Transverse colon (tissue), 4 donors: ENCODE results near the gene F9. TPM values are rescaled to one million over a fixed set of nuclear protein-coding genes. Genes with fewer than 3 reads are reported as not detected.

Experiments used
- DNase-seq: peaks from one replicate; pipeline ENCODE4 v3.0.0-alpha.2; 2019
- H3K27ac ChIP-seq, 4 donors: fragments of 200-600 bp; sonication (generic); 2 replicates each; pipeline ENCODE4 v1.5.1; 2016 to 2018; ENCODE audit warnings: inconsistent platforms in 4 of 4
- H3K27me3 ChIP-seq: fragments of 200-600 bp; sonication (generic); 2 replicates; pipeline ENCODE4 v1.5.1; 2017; ENCODE audit warnings: inconsistent platforms
- H3K36me3 ChIP-seq, 4 donors: fragments of 200-600 bp; sonication (generic); 2 replicates each; pipeline ENCODE4 v1.5.1; 2017 to 2019; ENCODE audit warnings: inconsistent platforms in 4 of 4
- H3K4me1 ChIP-seq, 4 donors: fragments of 200-600 bp; sonication (generic); 2 replicates each; pipeline ENCODE4 v1.5.1; 2017 to 2020; ENCODE audit warnings: inconsistent platforms in 4 of 4
- H3K4me3 ChIP-seq, 4 donors: fragments of 200-600 bp; sonication (generic); 1 replicate in 1 of 4; 2 replicates in 3 of 4; pipeline versions ENCODE4 v1.5.1 to v1.6.1; 2017 to 2019; ENCODE audit warnings: inconsistent platforms in 4 of 4
- H3K9me3 ChIP-seq, 2 donors: fragments of 200-600 bp; sonication (generic); 2 replicates each; pipeline ENCODE4 v1.5.1; 2017 to 2019; ENCODE audit warnings: inconsistent platforms in 2 of 2
- EP300 ChIP-seq: sonication (generic); formaldehyde crosslinking; IDR thresholded peaks from one replicate; pipeline ENCODE4 v1.6.1; 2017; ENCODE audit warnings: antibody characterized with exemption, low read depth
- POLR2A ChIP-seq: fragments of 450-650 bp; IDR thresholded peaks from one replicate; pipeline ENCODE4 v1.6.1; 2016; ENCODE audit warnings: antibody characterized with exemption, mild to moderate bottlenecking, moderate library complexity
- POLR2AphosphoS5 ChIP-seq, 3 donors: sonication (generic); formaldehyde crosslinking; IDR thresholded peaks; one replicate each; pipeline ENCODE4 v1.6.1; 2016; ENCODE audit warnings: antibody characterized with exemption in 3 of 3
- WGBS, 2 donors: methylation state at CpG; one replicate each; pipeline ENCODE4 v1.1.5; 2018; ENCODE audit warnings: low coverage in 1 of 2; 5-methylcytosine and 5-hydroxymethylcytosine counted together
- in situ Hi-C, 4 donors: fragments of 200-750 bp; cut with MboI; loops; one replicate each; pipeline versions ENCODE4 v1.15.0 to v1.15.1; 2017; ENCODE audit warnings: low sequenced_read_pairs in 3 of 4, low pct_ligation_motif_present in 1 of 4, low pct_unique_long_range_greater_than_20kb in 1 of 4
- intact Hi-C: fragments of 100-400 bp; cut with DNase I; formaldehyde crosslinking; loops from one replicate; pipeline ENCODE4 v1.15.1; 2023; ENCODE audit warnings: low total_unique reads
- total RNA-seq, 4 donors: library from RNA; depleted of rRNA; stranded (reverse); fragments of >200 nt; gene quantifications; one replicate each; pipeline ENCODE4 v1.1.0, GENCODE V29; 2016
- TF ChIP-seq, protein P1 (sequence below), 5 experiments: fragments of 200-600 bp in 3 of 5; fragments of 450-650 bp in 2 of 5; sonication (generic) in 3 of 5; IDR thresholded peaks; 1 replicate in 2 of 5; 2 replicates in 3 of 5; pipeline ENCODE4 v1.5.1; 2016 to 2017; ENCODE audit warnings: antibody characterized with exemption in 5 of 5, inconsistent platforms in 3 of 5, mild to moderate bottlenecking in 2 of 5, moderate library complexity in 1 of 5

F9 gene
- not detected for total RNA-seq

DNA sequence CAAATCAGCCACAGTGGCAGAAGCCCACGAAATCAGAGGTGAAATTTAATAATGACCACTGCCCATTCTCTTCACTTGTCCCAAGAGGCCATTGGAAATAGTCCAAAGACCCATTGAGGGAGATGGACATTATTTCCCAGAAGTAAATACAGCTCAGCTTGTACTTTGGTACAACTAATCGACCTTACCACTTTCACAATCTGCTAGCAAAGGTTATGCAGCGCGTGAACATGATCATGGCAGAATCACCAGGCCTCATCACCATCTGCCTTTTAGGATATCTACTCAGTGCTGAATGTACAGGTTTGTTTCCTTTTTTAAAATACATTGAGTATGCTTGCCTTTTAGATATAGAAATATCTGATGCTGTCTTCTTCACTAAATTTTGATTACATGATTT is at the start of gene F9:
Gene F9, plus strand, starts transcription at position 190 of the 400 bp plus-strand sequence. Its CDS starts 26 bp downstream, at position 216.
- intact Hi-C loops: no loop called here
- 50 to 70% methylated on average over 2 to 4 of the region's 4 CpGs for WGBS, 2 donors
- H3K27ac ChIP-seq: no peak within 1 kb of the TSS
- H3K4me3 ChIP-seq: no peak within 1 kb of the TSS
- no peaks in the 10 kb centered on the region for H3K27me3 ChIP-seq
- no peak for DNase-seq
- no peaks in the 10 kb centered on the region for H3K36me3 ChIP-seq
- TF ChIP-seq POLR2AphosphoS5 (IDR thresholded peaks at IDR 0.05) (no peak), EP300 (no peak), POLR2A (no peak)
- TF ChIP-seq, protein P1, sequence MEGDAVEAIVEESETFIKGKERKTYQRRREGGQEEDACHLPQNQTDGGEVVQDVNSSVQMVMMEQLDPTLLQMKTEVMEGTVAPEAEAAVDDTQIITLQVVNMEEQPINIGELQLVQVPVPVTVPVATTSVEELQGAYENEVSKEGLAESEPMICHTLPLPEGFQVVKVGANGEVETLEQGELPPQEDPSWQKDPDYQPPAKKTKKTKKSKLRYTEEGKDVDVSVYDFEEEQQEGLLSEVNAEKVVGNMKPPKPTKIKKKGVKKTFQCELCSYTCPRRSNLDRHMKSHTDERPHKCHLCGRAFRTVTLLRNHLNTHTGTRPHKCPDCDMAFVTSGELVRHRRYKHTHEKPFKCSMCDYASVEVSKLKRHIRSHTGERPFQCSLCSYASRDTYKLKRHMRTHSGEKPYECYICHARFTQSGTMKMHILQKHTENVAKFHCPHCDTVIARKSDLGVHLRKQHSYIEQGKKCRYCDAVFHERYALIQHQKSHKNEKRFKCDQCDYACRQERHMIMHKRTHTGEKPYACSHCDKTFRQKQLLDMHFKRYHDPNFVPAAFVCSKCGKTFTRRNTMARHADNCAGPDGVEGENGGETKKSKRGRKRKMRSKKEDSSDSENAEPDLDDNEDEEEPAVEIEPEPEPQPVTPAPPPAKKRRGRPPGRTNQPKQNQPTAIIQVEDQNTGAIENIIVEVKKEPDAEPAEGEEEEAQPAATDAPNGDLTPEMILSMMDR (IDR thresholded peaks at IDR 0.05): no peak
- H3K4me1 ChIP-seq: no peaks in the 10 kb centered on the region
- H3K9me3 ChIP-seq: no peaks in the 10 kb centered on the region
- in situ Hi-C loops: no loop called here

DNA sequence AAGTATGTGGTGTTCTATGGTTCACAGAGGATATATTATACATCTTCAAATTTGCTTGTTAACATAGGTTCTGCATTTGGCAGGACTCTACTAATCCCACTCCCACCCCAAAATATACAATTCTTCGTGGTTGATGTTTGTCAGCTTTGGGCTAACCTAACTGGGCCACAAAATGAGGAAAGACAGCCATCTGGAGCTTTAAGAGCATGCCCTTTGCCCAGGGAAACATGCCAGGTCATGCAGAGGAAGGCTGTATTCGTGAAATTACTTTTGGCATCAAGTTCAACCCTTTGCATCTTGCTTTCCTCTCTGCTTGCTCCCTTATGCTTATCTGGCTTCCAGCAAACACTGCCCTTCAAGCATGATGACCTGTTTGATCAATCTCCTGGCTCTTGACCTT is 46.8 kb upstream of the F9 start:
- WGBS, 2 donors: 13% methylated on average over 2 of the region's 2 CpGs; no CpG with 5 or more reads in 1 of the 2 donors
- DNase-seq: no peak
- in situ Hi-C loops (no loop called here), intact Hi-C loops (no loop called here)
- TF ChIP-seq, protein P1 (IDR thresholded peaks at IDR 0.05): no peak
- TF ChIP-seq EP300 (no peak), POLR2AphosphoS5 (IDR thresholded peaks at IDR 0.05) (no peak), POLR2A (no peak)
- Histone ChIP-seq H3K27ac (no peak overlapping the region), H3K36me3 (no peaks in the 10 kb centered on the region), H3K4me3 (no peak overlapping the region), H3K4me1 (no peaks in the 10 kb centered on the region), H3K27me3 (no peaks in the 10 kb centered on the region), H3K9me3 (no peaks in the 10 kb centered on the region)

DNA sequence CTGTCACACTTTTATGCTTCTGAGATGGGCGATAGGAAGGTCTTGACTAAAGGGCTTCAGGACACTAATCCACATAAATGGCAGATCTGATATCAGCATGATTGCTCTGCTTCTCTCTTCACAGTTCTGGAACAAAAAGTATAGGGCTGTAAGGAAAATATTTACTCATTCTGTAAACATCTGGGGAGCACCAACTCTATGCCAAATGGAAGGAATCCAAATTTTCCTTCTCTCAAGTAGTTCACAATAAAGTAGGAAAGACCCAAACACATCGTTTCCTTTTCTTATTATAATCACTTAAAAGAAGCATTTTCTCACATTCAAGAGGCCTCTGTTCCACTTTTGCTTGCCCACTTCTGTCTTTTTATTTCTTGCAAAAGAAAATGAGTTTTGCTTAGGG is 45.9 kb upstream of the F9 start:
- TF ChIP-seq POLR2A (no peak), POLR2AphosphoS5 (IDR thresholded peaks at IDR 0.05) (no peak), EP300 (no peak)
- TF ChIP-seq, protein P1 (IDR thresholded peaks at IDR 0.05): no peak
- no peak overlapping the region for H3K4me3 ChIP-seq
- DNase-seq: no peak
- H3K9me3 ChIP-seq: no peaks in the 10 kb centered on the region
- in situ Hi-C loops (no loop called here), intact Hi-C loops (no loop called here)
- 45% methylated on average over 2 of the region's 2 CpGs; no CpG with 5 or more reads in 1 of the 2 donors for WGBS, 2 donors
- H3K27ac ChIP-seq: no peak overlapping the region
- no peaks in the 10 kb centered on the region for H3K36me3 ChIP-seq
- H3K4me1 ChIP-seq: no peaks in the 10 kb centered on the region
- no peaks in the 10 kb centered on the region for H3K27me3 ChIP-seq

DNA sequence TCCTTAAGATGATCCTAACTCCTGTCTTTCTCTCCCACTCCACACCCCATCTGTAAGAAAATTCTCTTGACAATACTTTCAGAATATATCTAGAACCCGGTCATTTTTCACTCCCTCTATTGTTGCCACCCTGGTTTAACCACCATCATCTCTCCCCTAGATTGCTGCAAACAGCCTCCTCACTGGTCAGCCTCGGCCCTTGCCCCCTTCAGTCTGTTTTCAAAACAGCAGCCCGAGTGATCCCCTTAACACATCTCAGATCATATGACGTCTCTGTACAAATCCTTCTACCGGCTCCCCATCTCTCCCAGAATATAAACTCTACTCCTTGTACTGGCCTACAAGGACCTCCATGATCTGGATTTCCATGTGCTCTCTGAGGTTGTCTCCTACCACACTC is 35.2 kb upstream of the F9 start:
- 75 to 82% methylated on average over 2 to 5 of the region's 5 CpGs for WGBS, 2 donors
- H3K4me1 ChIP-seq: no peaks in the 10 kb centered on the region
- DNase-seq: no peak
- H3K4me3 ChIP-seq: no peak overlapping the region
- intact Hi-C loops: no loop called here
- in situ Hi-C loops: no loop called here
- H3K36me3 ChIP-seq: no peaks in the 10 kb centered on the region
- no peak overlapping the region for H3K27ac ChIP-seq
- no peak for TF ChIP-seq EP300
- TF ChIP-seq, protein P1 (IDR thresholded peaks at IDR 0.05): no peak
- no peak for TF ChIP-seq POLR2A
- TF ChIP-seq POLR2AphosphoS5 (IDR thresholded peaks at IDR 0.05): no peak
- H3K27me3 ChIP-seq: no peaks in the 10 kb centered on the region
- no peaks in the 10 kb centered on the region for H3K9me3 ChIP-seq
